ENCODE data around the gene ZNF431. TPM values are rescaled to one million over a fixed set of nuclear protein-coding genes. Genes with fewer than 3 reads are reported as not detected.
"Not testable (repeated sequence)": the region's sequence is repeated elsewhere in the genome, so short reads cannot be mapped to it uniquely, and the experiment has no call there.

ZNF431 gene
- total RNA-seq, 1 donor from 2014 or later, result 10.9 TPM

DNA sequence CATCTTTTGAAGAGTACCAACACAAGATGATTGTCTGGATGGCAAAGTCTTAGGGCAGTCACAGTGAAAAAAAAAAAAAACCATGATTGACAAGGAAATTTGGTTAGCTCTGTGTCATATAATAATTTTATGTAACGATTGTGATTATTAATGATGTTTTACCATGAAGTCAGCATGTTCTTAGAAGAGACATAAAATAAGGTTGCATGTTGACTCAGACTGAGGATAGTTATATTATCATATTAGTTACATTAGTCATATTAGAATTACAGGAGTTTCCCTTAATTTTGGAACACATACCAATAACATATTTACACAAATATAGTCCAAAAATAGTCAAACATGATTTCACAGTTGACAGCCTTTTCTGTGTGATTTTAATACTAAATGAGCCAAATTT is 5.7 kb downstream of the ZNF431 start:
- no peak for DNase-seq (ENCODE audit: low spot score)

DNA sequence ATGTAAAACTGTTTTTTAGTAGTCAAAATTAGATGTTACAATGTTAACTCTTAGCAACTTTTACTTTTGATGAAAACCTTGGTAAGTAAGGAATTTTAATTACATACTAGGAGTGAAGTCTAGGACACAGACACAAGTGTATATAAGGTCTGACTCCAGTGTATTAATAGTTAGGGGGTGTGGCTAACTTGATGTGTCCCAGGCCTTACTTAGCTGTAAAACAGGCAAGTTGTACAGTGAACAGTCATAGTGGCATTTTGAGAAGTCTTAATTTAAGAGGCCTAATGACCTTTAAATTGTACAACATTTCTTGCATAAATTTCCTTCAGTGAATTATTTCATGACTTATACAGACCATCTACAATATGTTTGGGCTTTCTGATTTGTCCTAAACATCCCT is 6.8 kb downstream of the ZNF431 start:
- no peak for DNase-seq (ENCODE audit: low spot score)

DNA sequence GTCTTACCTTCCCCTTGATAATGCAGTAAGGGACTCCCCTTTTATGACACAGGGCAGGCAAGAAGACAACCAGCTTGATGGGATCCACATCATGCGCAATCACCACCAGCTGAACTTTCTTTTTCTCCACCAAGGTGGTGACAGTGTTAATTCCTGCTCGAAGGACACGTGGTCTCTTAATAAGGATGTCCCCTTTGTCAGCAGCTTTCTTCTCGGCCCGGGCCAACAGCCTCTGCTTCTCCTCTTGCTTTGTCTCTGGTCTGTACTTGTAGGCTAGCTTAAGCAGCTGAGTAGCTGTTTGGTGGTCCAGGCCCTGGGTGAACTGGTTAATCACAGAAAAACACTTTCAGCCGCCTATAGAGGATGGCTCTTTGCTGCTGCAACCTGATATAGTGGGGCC is 8.0 kb downstream of the ZNF431 start:
- no peak for DNase-seq (ENCODE audit: low spot score)

- no peak for DNase-seq (ENCODE audit: low spot score)
Measured at GRCh38 chr19:21151460-21151859, 9.6 kb downstream of the ZNF431 start.

DNA sequence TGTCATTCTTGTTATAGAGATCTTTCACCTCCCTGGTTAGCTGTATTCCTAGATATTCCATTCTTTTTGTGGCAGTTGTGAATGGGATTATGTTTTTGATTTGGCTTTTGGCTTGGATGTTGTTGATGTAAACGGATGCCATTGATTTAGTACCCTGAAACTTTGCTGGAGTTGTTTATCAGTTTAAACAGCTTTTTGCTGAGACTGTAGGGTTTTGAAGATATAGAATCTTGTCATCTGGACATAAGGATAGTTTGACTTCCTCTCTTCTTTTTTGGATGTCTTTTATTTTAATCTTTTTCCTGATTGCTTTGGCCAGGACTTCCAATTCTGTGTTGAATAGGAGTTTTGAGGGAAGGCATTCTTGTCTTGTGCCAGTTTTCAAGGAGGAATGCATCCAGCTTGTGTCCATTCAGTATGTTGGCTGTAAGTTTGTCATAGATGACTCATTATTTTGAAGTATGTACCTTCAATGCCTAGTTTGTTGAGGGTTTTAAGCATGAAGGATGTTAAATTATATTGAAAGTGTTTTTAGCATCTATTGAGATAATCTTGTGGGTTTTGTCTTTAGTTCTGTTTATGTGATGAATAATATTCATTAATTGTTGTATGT is 16.8 kb downstream of the ZNF431 start:
- DNase-seq (ENCODE audit: low spot score), result no peak

- DNase-seq (ENCODE audit: low spot score), result no peak
Measured at GRCh38 chr19:21164541-21164940, 22.7 kb downstream of the ZNF431 start.

DNA sequence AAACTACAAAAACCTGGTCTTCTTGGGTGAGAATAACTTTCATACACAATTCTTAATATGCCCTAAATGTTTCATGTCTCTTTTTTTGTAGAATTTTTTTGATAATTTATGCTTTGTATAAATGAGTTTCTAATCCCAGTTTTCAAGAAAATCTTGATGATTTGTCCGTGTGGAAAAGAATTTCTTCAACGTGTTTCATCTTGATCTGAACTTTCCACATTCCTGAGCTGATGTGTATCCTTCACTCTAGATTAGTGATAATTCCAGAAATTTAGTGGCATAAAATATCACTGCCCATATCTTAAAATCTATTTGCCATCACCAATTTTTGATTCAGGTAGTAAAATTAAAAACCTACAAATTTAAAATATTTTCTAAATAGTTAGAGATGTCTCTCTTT is 24.6 kb downstream of the ZNF431 start:
- DNase-seq (ENCODE audit: low spot score), result no peak

DNA sequence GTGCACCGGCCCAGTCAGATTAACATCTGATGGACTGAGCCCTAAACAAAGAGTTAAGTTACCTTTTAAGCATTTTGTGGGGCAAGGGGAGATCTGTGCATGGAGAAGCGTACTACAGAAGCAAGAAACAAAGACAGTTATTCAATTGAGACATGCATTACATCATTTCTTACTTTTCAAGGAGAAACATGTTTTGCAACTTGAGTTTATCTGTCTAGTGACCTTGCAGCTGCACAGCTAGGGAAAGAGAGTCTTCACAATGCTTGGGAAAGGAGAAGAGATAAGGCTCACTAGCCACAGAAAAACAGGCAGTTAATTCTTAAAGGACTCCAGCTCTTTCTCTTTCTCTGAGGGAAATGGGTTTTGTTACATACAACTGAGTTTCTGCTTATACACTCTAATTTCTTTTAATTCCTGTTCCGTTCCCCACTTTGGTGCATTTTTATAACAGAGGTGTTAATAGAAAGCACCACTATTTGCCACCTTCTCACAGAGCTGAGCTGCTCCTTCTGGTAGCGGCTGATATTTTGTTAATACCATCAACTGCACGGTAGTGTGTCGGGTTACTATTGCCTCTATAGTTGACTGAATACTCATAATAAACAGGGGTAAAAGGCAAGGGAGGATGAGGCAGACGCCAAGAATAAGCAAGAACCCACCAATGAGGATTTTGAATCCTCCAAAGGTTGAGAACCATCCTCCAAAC is 55.9 kb downstream of the ZNF431 start:
- no peak for DNase-seq (ENCODE audit: low spot score)

DNA sequence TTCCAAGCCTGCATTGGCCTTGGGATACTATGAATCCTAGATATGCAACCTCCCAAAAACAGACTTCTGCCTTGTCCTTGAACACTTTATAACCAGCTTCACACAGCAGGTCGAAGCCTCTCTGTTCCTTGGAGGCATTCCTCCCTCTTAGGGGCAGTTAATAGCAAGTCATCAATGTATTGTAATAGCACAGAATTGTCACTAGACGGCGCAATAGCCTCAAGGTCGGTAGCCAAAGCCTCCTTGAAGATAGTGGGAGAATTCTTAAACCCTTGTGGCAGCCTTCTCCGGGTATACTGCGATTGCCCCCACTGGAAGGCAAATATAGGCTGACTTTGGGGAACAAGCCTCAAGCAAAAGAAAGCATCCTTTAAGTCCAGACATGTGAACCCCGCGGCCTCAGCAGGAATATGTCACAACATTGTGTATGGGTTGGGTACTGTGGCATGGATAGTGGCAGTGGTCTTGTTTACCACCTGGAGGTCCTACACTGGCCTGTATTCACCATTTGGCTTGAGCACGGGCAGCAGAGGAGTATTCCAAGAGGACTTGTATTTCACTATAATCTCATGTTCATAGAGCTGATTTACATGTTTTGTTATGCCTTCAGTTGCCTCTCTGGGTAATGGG is 61.1 kb downstream of the ZNF431 start:
- DNase-seq (ENCODE audit: low spot score), result peak; percentile 15

- DNase-seq (ENCODE audit: low spot score), result no peak
Measured at GRCh38 chr19:21210037-21210621, 68.3 kb downstream of the ZNF431 start.

- no peak for DNase-seq (ENCODE audit: low spot score)
Measured at GRCh38 chr19:21221693-21222092, 79.9 kb downstream of the ZNF431 start.

DNA sequence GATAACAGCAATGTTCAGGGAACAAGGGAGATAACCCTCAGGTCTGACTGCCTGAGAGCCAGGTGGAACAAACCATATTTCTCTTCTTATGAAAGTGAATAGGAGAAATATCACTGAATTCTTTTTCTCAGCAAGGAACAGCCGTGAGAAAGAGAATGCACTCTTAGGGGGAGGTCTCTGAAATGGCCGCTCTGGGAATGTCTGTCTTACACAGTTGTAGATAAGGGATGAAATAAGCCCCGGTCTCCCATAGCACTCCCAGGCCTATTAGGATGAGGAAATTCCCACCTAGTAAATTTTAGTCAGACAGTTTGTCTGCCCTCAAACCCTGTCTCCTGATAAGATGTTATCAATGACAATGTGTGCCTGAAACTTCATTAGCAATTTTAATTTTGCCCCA is 88.1 kb downstream of the ZNF431 start:
- DNase-seq (ENCODE audit: low spot score), result not testable (repeated sequence)

DNA sequence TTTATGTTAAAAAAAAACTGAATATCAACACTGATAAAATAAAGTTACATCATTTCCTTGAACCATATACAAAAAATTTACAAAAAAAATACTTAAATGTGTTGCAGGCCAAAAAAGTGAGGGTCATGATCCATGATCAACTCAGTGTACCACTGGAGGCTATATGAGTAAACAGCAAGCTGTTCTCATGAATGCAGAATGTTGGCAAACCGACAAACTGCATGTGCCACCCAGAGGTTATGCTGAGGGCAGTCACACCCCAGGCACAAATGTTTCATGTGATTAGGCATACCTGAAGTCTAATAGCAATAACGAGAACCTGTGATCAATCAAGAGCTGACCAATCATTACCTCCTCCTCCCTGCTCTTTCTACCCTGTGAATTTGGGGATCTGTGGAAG is 91.9 kb downstream of the ZNF431 start:
- no peak for DNase-seq (ENCODE audit: low spot score)

DNA sequence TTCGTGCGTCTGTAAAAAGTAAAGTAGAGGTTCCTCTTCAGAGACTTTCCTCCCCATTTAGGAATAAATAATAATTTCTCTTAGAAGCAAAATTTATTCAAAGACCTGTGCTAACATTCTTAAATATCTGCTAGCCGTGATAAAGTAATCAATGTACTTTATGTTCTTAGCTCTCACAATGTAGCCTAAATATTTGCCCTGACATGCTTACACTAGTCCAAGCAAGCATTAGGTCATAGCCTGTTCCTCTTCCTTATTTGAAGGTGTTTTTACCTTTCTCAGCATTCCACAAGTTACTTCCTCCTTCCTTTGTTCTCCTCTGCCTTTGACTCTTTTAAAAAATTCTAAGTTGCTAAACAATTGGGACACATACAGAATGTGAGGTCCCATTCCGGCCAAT is 94.9 kb downstream of the ZNF431 start:
- not testable (repeated sequence) for DNase-seq (ENCODE audit: low spot score)

- DNase-seq (ENCODE audit: low spot score), result no peak
Measured at GRCh38 chr19:21238670-21239069, 96.8 kb downstream of the ZNF431 start.

Other genes with a start within 250 kb of the ZNF431 start
- gene ZNF85, start 218.8 kb upstream of the ZNF431 start, total RNA-seq, result 5.5 TPM
- gene ZNF430, start 121.4 kb upstream of the ZNF431 start, total RNA-seq, result 11.1 TPM
- gene ZNF714, start 59.8 kb upstream of the ZNF431 start, total RNA-seq, result 6.6 TPM
- 13.0 TPM for gene ZNF708, start 187.4 kb downstream of the ZNF431 start, total RNA-seq
- gene ZNF738, start 217.0 kb downstream of the ZNF431 start, total RNA-seq, result 7.5 TPM

All from mucosa of gallbladder (tissue), 1 donor.